Karpas-422 (cell line): ENCODE results near the gene STEAP2. TPM values are rescaled to one million over a fixed set of nuclear protein-coding genes. Genes with fewer than 3 reads are reported as not detected.

ENCODE experiments used
- DNase-seq: peaks from one replicate; pipeline ENCODE4 v3.0.0-alpha.2; 2015
- H2AFZ ChIP-seq: fragments of 200-600 bp; sonication (generic); 2 replicates; pipeline ENCODE4 v1.6.1; 2014; ENCODE audit warnings: antibody characterized with exemption, low read length, mixed read lengths
- H3K27ac ChIP-seq: fragments of 200-600 bp; sonication (generic); 2 replicates; pipeline ENCODE4 v1.5.1; 2014; ENCODE audit warnings: mild to moderate bottlenecking, low read length, moderate library complexity
- H3K27me3 ChIP-seq: fragments of 200-600 bp; sonication (generic); 2 replicates; pipeline ENCODE4 v1.6.1; 2014; ENCODE audit warnings: low read length, mixed read lengths
- H3K36me3 ChIP-seq: fragments of 200-600 bp; sonication (generic); 2 replicates; pipeline ENCODE4 v1.6.1; 2014; ENCODE audit warnings: low read length, mixed read lengths; ENCODE audit not compliant: insufficient read depth
- H3K4me1 ChIP-seq: fragments of 200-600 bp; sonication (generic); 2 replicates; pipeline ENCODE4 v1.6.1; 2014; ENCODE audit warnings: mild to moderate bottlenecking, low read length, mixed read lengths
- H3K4me2 ChIP-seq: fragments of 200-600 bp; sonication (generic); 2 replicates; pipeline ENCODE4 v1.6.1; 2014; ENCODE audit warnings: low read length, low read depth, mild to moderate bottlenecking; ENCODE audit not compliant: poor library complexity, severe bottlenecking
- H3K4me3 ChIP-seq: fragments of 200-600 bp; sonication (generic); 2 replicates; pipeline ENCODE4 v1.5.1; 2014; ENCODE audit warnings: mild to moderate bottlenecking, antibody characterized with exemption, low read length, mixed read lengths
- H3K79me2 ChIP-seq: fragments of 200-600 bp; sonication (generic); 2 replicates; pipeline ENCODE4 v1.6.1; 2014; ENCODE audit warnings: mild to moderate bottlenecking, low read length, mixed read lengths
- H3K9ac ChIP-seq: fragments of 200-600 bp; sonication (generic); 2 replicates; pipeline ENCODE4 v1.6.0; 2014; ENCODE audit warnings: low read length
- H3K9me2 ChIP-seq: fragments of 200-600 bp; sonication (generic), shearing (Covaris generic); replicated peaks from 2 replicates; pipeline ENCODE4 v1.6.0; 2014; ENCODE audit warnings: mild to moderate bottlenecking, low read length, moderate library complexity; ENCODE audit not compliant: insufficient read depth
- H3K9me3 ChIP-seq: fragments of 300-700, 200-600 bp; sonication (generic); 2 replicates; pipeline ENCODE4 v1.6.1; 2014; ENCODE audit warnings: low read length, mixed read lengths
- H4K20me1 ChIP-seq: fragments of 200-600 bp; sonication (generic); 2 replicates; pipeline ENCODE4 v1.6.1; 2014; ENCODE audit warnings: mild to moderate bottlenecking, antibody characterized with exemption, low read length, low read depth; ENCODE audit not compliant: insufficient read depth
- total RNA-seq: library from RNA; depleted of rRNA; stranded (reverse); fragments of >200 nt; shearing (Covaris generic); gene quantifications from 2 replicates; pipeline ENCODE4 v1.2.3, GENCODE V29; 2014; ENCODE audit warnings: low replicate concordance

Gene STEAP2
- total RNA-seq, 1 experiment from 2014 or later, result not detected

- peak overlapping the region; percentile 40; the same call in 1 of the 2 replicates for H3K4me3 ChIP-seq
- no peaks in the 10 kb centered on the region for H3K9me3 ChIP-seq
- H3K4me2 ChIP-seq, result peak overlapping the region; percentile 22
- no peaks in the 10 kb centered on the region for H4K20me1 ChIP-seq
- no peaks in the 10 kb centered on the region for H3K36me3 ChIP-seq
- H3K9ac ChIP-seq, result no peak overlapping the region
- no peaks in the 10 kb centered on the region for H3K9me2 ChIP-seq
- H2AFZ ChIP-seq, result no peak overlapping the region
- no peak for DNase-seq
- peaks cover 4% of the 10 kb centered on the region; the same call in 1 of the 2 replicates for H3K4me1 ChIP-seq
- no peak overlapping the region for H3K27ac ChIP-seq
- no peaks in the 10 kb centered on the region for H3K79me2 ChIP-seq
- H3K27me3 ChIP-seq, result no peaks in the 10 kb centered on the region
Measured at GRCh38 chr7:90239625-90240228, 28.2 kb downstream of the STEAP2 start.

DNA sequence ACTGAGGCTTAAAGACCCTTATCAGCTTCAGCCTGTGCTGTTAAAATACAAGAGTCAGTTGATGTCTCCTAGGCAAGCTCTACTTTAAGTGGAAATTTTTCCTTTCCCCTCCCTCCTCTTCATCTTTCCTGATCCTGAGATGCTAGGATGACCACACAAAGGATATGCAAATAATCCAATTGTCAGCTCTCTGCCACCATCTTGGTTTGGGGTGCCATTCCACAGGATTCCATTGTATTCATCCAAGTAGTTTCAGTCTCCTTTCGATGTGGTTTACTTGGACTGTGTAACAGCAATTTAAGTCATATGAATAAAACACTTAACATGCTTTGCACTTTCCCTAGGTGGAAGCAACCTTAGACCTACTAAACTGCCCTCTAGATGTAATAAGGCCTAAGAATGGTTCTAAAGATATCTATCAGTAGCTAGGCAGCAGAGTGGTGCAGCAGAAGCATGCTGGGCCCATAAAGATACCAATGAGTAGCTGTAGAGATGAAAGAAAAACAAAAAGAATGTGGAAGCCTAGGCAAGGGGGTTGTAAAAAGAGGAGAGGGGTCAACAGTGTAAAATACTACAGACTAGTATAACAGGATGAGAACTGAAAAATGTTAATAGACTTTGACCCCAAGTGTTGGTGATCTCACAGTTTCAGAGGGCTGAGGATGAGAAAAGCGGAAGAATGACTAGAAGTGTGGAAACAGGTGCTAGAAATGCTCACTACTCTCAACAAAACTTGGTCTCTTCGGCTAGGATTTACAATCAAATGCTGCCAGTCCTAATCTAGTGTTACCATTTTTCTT, 31.0 kb downstream of the STEAP2 start:
- DNase-seq, result no peak
- Histone ChIP-seq H4K20me1 (no peaks in the 10 kb centered on the region), H3K27ac (no peak overlapping the region), H3K4me3 (no peak overlapping the region), H3K27me3 (no peaks in the 10 kb centered on the region), H2AFZ (no peak overlapping the region), H3K9me3 (no peaks in the 10 kb centered on the region), H3K4me2 (no peak overlapping the region), H3K9ac (no peak overlapping the region), H3K36me3 (no peaks in the 10 kb centered on the region), H3K79me2 (no peaks in the 10 kb centered on the region), H3K9me2 (no peaks in the 10 kb centered on the region), H3K4me1 (peaks cover 4% of the 10 kb centered on the region; the same call in 1 of the 2 replicates)

- Histone ChIP-seq H2AFZ (no peak overlapping the region), H4K20me1 (no peaks in the 10 kb centered on the region), H3K79me2 (no peaks in the 10 kb centered on the region), H3K9me3 (no peaks in the 10 kb centered on the region), H3K9ac (no peak overlapping the region), H3K27me3 (no peaks in the 10 kb centered on the region), H3K4me3 (no peak overlapping the region), H3K9me2 (no peaks in the 10 kb centered on the region), H3K4me2 (no peak overlapping the region), H3K4me1 (peaks cover 4% of the 10 kb centered on the region; the same call in 1 of the 2 replicates), H3K36me3 (no peaks in the 10 kb centered on the region), H3K27ac (no peak overlapping the region)
- no peak for DNase-seq
Measured at GRCh38 chr7:90243556-90243955, 32.0 kb downstream of the STEAP2 start.

DNA sequence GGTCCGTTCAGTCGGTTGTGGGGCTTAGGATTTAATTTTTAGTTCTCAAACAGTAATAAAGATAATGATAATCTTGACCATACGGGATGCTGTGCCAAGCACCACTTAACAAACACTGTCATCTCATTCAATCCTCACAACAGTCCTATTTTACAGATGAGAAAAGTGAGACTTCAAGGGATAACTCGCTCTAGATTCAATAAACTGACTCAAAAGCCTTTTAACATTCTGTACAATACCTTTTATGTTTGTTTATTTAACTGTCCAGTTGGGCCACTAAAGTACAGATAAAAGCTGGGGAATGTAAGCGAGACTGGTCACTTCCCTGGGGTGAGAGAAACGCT, 33.0 kb downstream of the STEAP2 start:
- Histone ChIP-seq H3K9me3 (no peaks in the 10 kb centered on the region), H3K9me2 (no peaks in the 10 kb centered on the region), H3K9ac (peak overlapping the region; percentile 67), H4K20me1 (no peaks in the 10 kb centered on the region), H3K27me3 (no peaks in the 10 kb centered on the region), H3K4me3 (peak overlapping the region; percentile 50), H3K27ac (no peak overlapping the region), H3K36me3 (no peaks in the 10 kb centered on the region), H3K79me2 (no peaks in the 10 kb centered on the region), H3K4me1 (peaks cover 2% of the 10 kb centered on the region; the same call in 1 of the 2 replicates), H3K4me2 (peak overlapping the region; percentile 64), H2AFZ (peak overlapping the region; percentile 71; the same call in 1 of the 2 replicates)
- DNase-seq, result no peak

DNA sequence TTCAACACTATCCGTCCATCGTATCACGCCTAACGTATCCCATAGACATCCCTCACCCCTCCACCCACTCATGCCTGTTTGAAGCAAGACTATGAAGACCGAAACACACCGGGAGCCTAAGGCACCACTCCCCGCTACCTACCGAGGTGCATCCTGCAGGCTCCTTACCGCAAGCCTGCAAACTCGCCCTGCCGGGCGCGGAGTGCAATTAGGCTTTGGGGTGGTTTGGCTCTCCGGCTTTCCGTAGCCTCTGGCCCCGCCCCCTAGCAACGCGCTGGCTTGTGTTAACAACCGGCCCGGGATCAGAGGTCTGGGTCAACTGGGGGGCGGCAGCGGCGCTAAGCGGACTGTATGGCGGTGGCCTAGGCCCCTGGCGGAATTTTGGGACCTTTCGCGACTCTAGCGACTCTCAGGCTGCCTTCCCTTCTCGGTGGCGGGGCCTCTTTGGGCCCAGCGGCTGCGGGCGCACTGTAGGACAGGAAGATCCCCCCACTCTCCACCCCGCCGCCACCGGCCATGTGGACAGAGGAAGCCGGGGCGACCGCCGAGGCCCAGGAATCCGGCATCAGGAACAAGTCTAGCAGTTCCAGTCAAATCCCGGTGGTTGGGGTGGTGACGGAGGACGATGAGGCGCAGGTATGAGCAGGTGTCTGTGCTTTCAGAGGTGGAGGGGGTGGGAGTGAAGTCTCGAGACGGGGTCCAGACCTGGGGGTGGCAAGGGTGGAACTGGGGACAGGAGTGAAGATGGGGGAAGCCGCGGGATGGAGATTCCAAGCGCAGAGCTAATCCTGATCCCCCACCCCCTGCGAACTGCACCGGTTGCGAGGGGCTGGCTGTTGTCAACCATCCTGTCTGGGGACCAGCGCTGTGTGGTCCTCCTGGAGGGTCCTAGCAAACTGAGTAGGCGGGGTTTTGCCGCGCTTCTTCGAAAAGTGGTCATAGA, 33.6 kb downstream of the STEAP2 start, which contains the start of gene CFAP69:
CFAP69 (plus strand) TSS at position 266 of the 943 bp plus-strand sequence; CDS start at position 517, 251 bp downstream.
- H3K79me2 ChIP-seq, result no peaks in the 10 kb centered on the region
- peak within 1 kb of the TSS; percentile 67 for H3K9ac ChIP-seq
- peak within 1 kb of the TSS; percentile 64 for H3K4me2 ChIP-seq
- H3K4me3 ChIP-seq, result peak within 1 kb of the TSS; percentile 50
- H3K4me1 ChIP-seq, result no peaks in the 10 kb centered on the region
- H4K20me1 ChIP-seq, result no peaks in the 10 kb centered on the region
- peak within 1 kb of the TSS; percentile 71; the same call in 1 of the 2 replicates for H2AFZ ChIP-seq
- no peaks in the 10 kb centered on the region for H3K9me2 ChIP-seq
- H3K27me3 ChIP-seq, result no peaks in the 10 kb centered on the region
- no peak within 1 kb of the TSS for H3K27ac ChIP-seq
- H3K36me3 ChIP-seq, result no peaks in the 10 kb centered on the region
- no peaks in the 10 kb centered on the region for H3K9me3 ChIP-seq
- peak; percentile 89 for DNase-seq

GRCh38 chr7:90246171-90246570, 34.6 kb downstream of the STEAP2 start:
- no peaks in the 10 kb centered on the region for H3K79me2 ChIP-seq
- no peaks in the 10 kb centered on the region for H4K20me1 ChIP-seq
- no peaks in the 10 kb centered on the region for H3K36me3 ChIP-seq
- DNase-seq, result no peak
- H3K4me1 ChIP-seq, result no peaks in the 10 kb centered on the region
- no peak overlapping the region for H3K9ac ChIP-seq
- H3K4me3 ChIP-seq, result no peak overlapping the region
- H3K4me2 ChIP-seq, result no peak overlapping the region
- H3K9me2 ChIP-seq, result no peaks in the 10 kb centered on the region
- H3K27me3 ChIP-seq, result no peaks in the 10 kb centered on the region
- H3K9me3 ChIP-seq, result no peaks in the 10 kb centered on the region
- H2AFZ ChIP-seq, result no peak overlapping the region
- no peak overlapping the region for H3K27ac ChIP-seq

GRCh38 chr7:90248706-90249105, 37.2 kb downstream of the STEAP2 start:
- H3K79me2 ChIP-seq, result no peaks in the 10 kb centered on the region
- no peak overlapping the region for H3K9ac ChIP-seq
- no peaks in the 10 kb centered on the region for H3K4me1 ChIP-seq
- no peak for DNase-seq
- no peak overlapping the region for H2AFZ ChIP-seq
- no peaks in the 10 kb centered on the region for H4K20me1 ChIP-seq
- H3K27ac ChIP-seq, result no peak overlapping the region
- H3K4me2 ChIP-seq, result no peak overlapping the region
- H3K9me3 ChIP-seq, result no peaks in the 10 kb centered on the region
- H3K36me3 ChIP-seq, result no peaks in the 10 kb centered on the region
- no peaks in the 10 kb centered on the region for H3K9me2 ChIP-seq
- H3K27me3 ChIP-seq, result no peaks in the 10 kb centered on the region
- no peak overlapping the region for H3K4me3 ChIP-seq
